HCT116 (cell line): ENCODE measurements around the gene UGT1A6. TPM values are rescaled to one million over a fixed set of nuclear protein-coding genes. Genes with fewer than 3 reads are reported as not detected.

Experiments
- ATAC-seq: fragments of 200-7000 bp; cut with Tn5 transposase; 2 replicates; pipeline ENCODE4 v1.9.1; 2020; ENCODE audit warnings: mild to moderate bottlenecking, moderate library complexity
- BruUV-seq: library from RNA; stranded (reverse); fragments of 400-500 nt; replicated peaks from 2 replicates; lab custom pipeline; 2021; lab: Mats Ljungman, UMichigan
- CTCF ChIA-PET: fragments of 300-600 bp; sonication (Branson Sonifier 250); formaldehyde crosslinking; loops from one replicate; lab custom pipeline; 2021; ENCODE audit warnings: antibody characterized with exemption; lab: Charles Lee
- POLR2A ChIA-PET: fragments of 300-600, 350-600 bp; sonication (Branson Sonifier 250); formaldehyde crosslinking; loops from one replicate; lab custom pipeline; 2021; ENCODE audit warnings: antibody characterized with exemption; lab: Charles Lee
- RAD21 ChIA-PET, 2 experiments: fragments of 300-600 bp; sonication (Branson Sonifier 250); formaldehyde crosslinking; loops; one replicate each; lab custom pipeline; 2023; ENCODE audit warnings: low total read pairs in 2 of 2; ENCODE audit not compliant: uncharacterized antibody in 2 of 2, unreplicated experiment in 2 of 2, low non-redundant PET in 1 of 2; lab: Charles Lee
- DNase-seq: peaks from one replicate; pipeline ENCODE4 v3.0.0-alpha.2; 2010; ENCODE audit warnings: low read depth, low spot score
- H2AFZ ChIP-seq: fragments of 200-600 bp; shearing (Covaris generic), sonication (generic); 2 replicates; pipeline ENCODE4 v1.6.1; 2017; ENCODE audit warnings: low read depth, mixed run types, mixed read lengths, antibody characterized with exemption, low read length; ENCODE audit not compliant: poor library complexity, severe bottlenecking
- H3K27ac ChIP-seq: 2 replicates; pipeline ENCODE4 v1.5.1; 2012; ENCODE audit warnings: low read depth, low read length
- H3K27me3 ChIP-seq: fragments of 200-600 bp; sonication (generic); 2 replicates; pipeline ENCODE4 v1.6.1; 2016; ENCODE audit warnings: mixed run types, low read length, mixed read lengths; ENCODE audit not compliant: insufficient read depth
- H3K36me3 ChIP-seq, 2 experiments: fragments of 200-500 bp in 1 of 2; fragments of 200-600 bp in 1 of 2; sonication (Bioruptor generic) in 1 of 2; sonication (generic) in 1 of 2; 2 replicates each; pipeline versions ENCODE4 v1.5.1 to v1.6.1; 2014 to 2016; ENCODE audit warnings: low read length in 2 of 2, inconsistent platforms in 1 of 2, mixed read lengths in 1 of 2, mixed run types in 1 of 2; ENCODE audit not compliant: insufficient read depth in 2 of 2, control insufficient read depth in 1 of 2
- H3K4me1 ChIP-seq, 2 experiments: fragments of 200-600 bp in 1 of 2; sonication (generic) in 1 of 2; 2 replicates each; pipeline versions ENCODE4 v1.5.1 to v1.6.1; 2012 to 2017; ENCODE audit warnings: low read length in 2 of 2, inconsistent platforms in 1 of 2, mild to moderate bottlenecking in 1 of 2, mixed read lengths in 1 of 2, mixed run types in 1 of 2, moderate library complexity in 1 of 2; ENCODE audit not compliant: insufficient read depth in 2 of 2, control insufficient read depth in 1 of 2
- H3K4me2 ChIP-seq: fragments of 200-600 bp; sonication (generic); 2 replicates; pipeline ENCODE4 v1.6.1; 2017; ENCODE audit warnings: mixed run types, low read length, mixed read lengths
- H3K4me3 ChIP-seq, 2 experiments: fragments of 200-600 bp in 1 of 2; sonication (generic) in 1 of 2; replicated peaks in 1 of 2; 2 replicates each; pipeline ENCODE4 v1.5.1; 2011 to 2016; ENCODE audit warnings: low read length in 2 of 2, control low read depth in 1 of 2, low read depth in 1 of 2, mild to moderate bottlenecking in 1 of 2, mixed read lengths in 1 of 2, mixed run types in 1 of 2
- H3K79me2 ChIP-seq: fragments of 200-600 bp; sonication (generic); 2 replicates; pipeline ENCODE4 v1.6.1; 2017; ENCODE audit warnings: mild to moderate bottlenecking, mixed run types, low read length, moderate library complexity, mixed read lengths; ENCODE audit not compliant: insufficient read depth
- H3K9ac ChIP-seq: fragments of 200-600 bp; sonication (generic); 2 replicates; pipeline ENCODE4 v1.6.1; 2016; ENCODE audit warnings: low read length, mixed read lengths
- H3K9me2 ChIP-seq: fragments of 200-600 bp; sonication (generic), shearing (Covaris generic); 2 replicates; pipeline ENCODE4 v1.6.1; 2017; ENCODE audit warnings: mixed run types, mild to moderate bottlenecking, moderate library complexity; ENCODE audit not compliant: insufficient read depth
- H3K9me3 ChIP-seq, 2 experiments: fragments of 200-500 bp in 1 of 2; fragments of 200-600 bp in 1 of 2; sonication (Bioruptor generic) in 1 of 2; sonication (generic) in 1 of 2; 2 replicates each; pipeline ENCODE4 v1.6.1; 2014 to 2017; ENCODE audit warnings: low read length in 2 of 2, mixed read lengths in 2 of 2, inconsistent platforms in 1 of 2, low read depth in 1 of 2, mild to moderate bottlenecking in 1 of 2, mixed run types in 1 of 2, moderate library complexity in 1 of 2; ENCODE audit not compliant: control insufficient read depth in 1 of 2, insufficient read depth in 1 of 2
- H4K20me1 ChIP-seq: fragments of 200-600 bp; sonication (generic), shearing (Covaris generic); 2 replicates; pipeline ENCODE4 v1.6.1; 2017; ENCODE audit warnings: mixed run types, mild to moderate bottlenecking, moderate library complexity; ENCODE audit not compliant: insufficient read depth
- ATF3 ChIP-seq: IDR thresholded peaks from 2 replicates; pipeline ENCODE4 v1.6.1; 2012
- CEBPB ChIP-seq: IDR thresholded peaks from 2 replicates; pipeline ENCODE4 v1.6.1; 2012; ENCODE audit warnings: low read depth
- EGR1 ChIP-seq: IDR thresholded peaks from 2 replicates; pipeline ENCODE4 v1.6.1; 2012; ENCODE audit warnings: low read depth
- ELF1 ChIP-seq: IDR thresholded peaks from 2 replicates; pipeline ENCODE4 v1.6.1; 2012; ENCODE audit warnings: low read depth, borderline replicate concordance
- MAX ChIP-seq: IDR thresholded peaks from 2 replicates; pipeline ENCODE4 v1.6.1; 2012
- POLR2A ChIP-seq: IDR thresholded peaks from 2 replicates; pipeline ENCODE4 v1.7.0; 2011; ENCODE audit warnings: borderline replicate concordance; ENCODE audit not compliant: insufficient read depth, insufficient read length; ENCODE audit errors: extremely low read depth
- POLR2AphosphoS5 ChIP-seq: IDR thresholded peaks from 2 replicates; pipeline ENCODE4 v1.6.1; 2011; ENCODE audit warnings: mild to moderate bottlenecking, low read depth, low read length, moderate library complexity
- RAD21 ChIP-seq: IDR thresholded peaks from 2 replicates; pipeline ENCODE4 v1.6.1; 2012; ENCODE audit warnings: low read depth, mild to moderate bottlenecking
- REST ChIP-seq: IDR thresholded peaks from 2 replicates; pipeline ENCODE4 v1.6.1; 2012; ENCODE audit warnings: low read depth
- SIN3A ChIP-seq: IDR thresholded peaks from 2 replicates; pipeline ENCODE4 v1.6.1; 2012; ENCODE audit warnings: low read depth
- SP1 ChIP-seq: IDR thresholded peaks from 2 replicates; pipeline ENCODE4 v1.6.1; 2012; ENCODE audit warnings: low read depth
- SRF ChIP-seq: IDR thresholded peaks from 2 replicates; pipeline ENCODE4 v1.6.1; 2012; ENCODE audit warnings: low read depth
- TCF7L2 ChIP-seq: IDR thresholded peaks from 2 replicates; pipeline ENCODE4 v1.7.0; 2011; ENCODE audit warnings: borderline replicate concordance, inconsistent platforms; ENCODE audit not compliant: insufficient read depth, insufficient read length; ENCODE audit errors: extremely low read depth
- intact Hi-C: fragments of 100-400 bp; cut with micrococcal nuclease; formaldehyde crosslinking; loops from 2 replicates; pipeline ENCODE4 v1.10.0; 2022
- total RNA-seq: library from RNA; stranded (reverse); gene quantifications from one replicate; pipeline ENCODE4 v1.2.1, GENCODE V29; 2021; ENCODE audit not compliant: unreplicated experiment

UGT1A6 gene
- total RNA-seq, 1 experiment from 2014 or later = not detected

GRCh38 chr2:233714121-233714520, 21.4 kb downstream of the UGT1A6 start:
- ChIA-PET RAD21 (no interaction called here), POLR2A (no interaction called here), CTCF (no interaction called here)
- Histone ChIP-seq H2AFZ (no peak overlapping the region), H3K27me3 (peaks cover 14% of the 10 kb centered on the region; the same call in 1 of the 2 replicates), H3K9me2 (no peaks in the 10 kb centered on the region), H3K36me3 (no peaks in the 10 kb centered on the region), H3K4me1 (no peaks in the 10 kb centered on the region), H3K9me3 (no peaks in the 10 kb centered on the region), H4K20me1 (no peaks in the 10 kb centered on the region), H3K79me2 (no peaks in the 10 kb centered on the region), H3K4me2 (no peak overlapping the region), H3K9ac (no peak overlapping the region), H3K4me3 (no peak overlapping the region), H3K27ac (no peak overlapping the region)
- no TSS peak for BruUV-seq
- no peak for ATAC-seq
- TF ChIP-seq REST = no peak
- TF ChIP-seq ELF1 = no peak
- TF ChIP-seq SIN3A = no peak
- TF ChIP-seq RAD21 = no peak
- no peak for TF ChIP-seq MAX
- no peak for TF ChIP-seq EGR1
- TF ChIP-seq POLR2A = no peak
- no peak for TF ChIP-seq SP1
- TF ChIP-seq CEBPB = no peak
- TF ChIP-seq TCF7L2 = no peak
- no peak for TF ChIP-seq SRF
- TF ChIP-seq ATF3 = no peak
- no peak for TF ChIP-seq POLR2AphosphoS5
- no peak for DNase-seq
- intact Hi-C loops = no loop called here
